RCC 7860 (cell line): Measurements from ENCODE around the gene HASPIN.

Experiments
- DNase-seq: peaks from one replicate; pipeline ENCODE4 v3.0.0-alpha.2; 2015; ENCODE audit warnings: low spot score
- FAIRE-seq: peaks from 2 replicates; lab custom pipeline; 2012; peaks lifted over from hg19 to GRCh38; lab: Jason Lieb, UNC

Gene HASPIN

GRCh38 chr17:3762922-3763776 is 39.4 kb downstream of the HASPIN start:
- DNase-seq (no peak), FAIRE-seq (no peak)

GRCh38 chr17:3763777-3764170 is 40.1 kb downstream of the HASPIN start:
- no peak for FAIRE-seq
- no peak for DNase-seq

GRCh38 chr17:3765981-3766380 is 42.3 kb downstream of the HASPIN start:
- DNase-seq (no peak), FAIRE-seq (no peak)

- DNase-seq = no peak
- FAIRE-seq = no peak
Observed at GRCh38 chr17:3766779-3767178, 43.1 kb downstream of the HASPIN start.

- no peak for DNase-seq
- no peak for FAIRE-seq
Observed at GRCh38 chr17:3768341-3768740, 44.6 kb downstream of the HASPIN start.

- no peak for FAIRE-seq
- no peak for DNase-seq
Observed at GRCh38 chr17:3768769-3769168, 45.1 kb downstream of the HASPIN start.

- DNase-seq (no peak), FAIRE-seq (no peak)
Observed at GRCh38 chr17:3770466-3770865, 46.8 kb downstream of the HASPIN start.

GRCh38 chr17:3771140-3771539 is 47.4 kb downstream of the HASPIN start:
- no peak for DNase-seq

GRCh38 chr17:3772764-3773163 is 49.1 kb downstream of the HASPIN start:
- DNase-seq (no peak), FAIRE-seq (no peak)

More at GRCh38 chr17:3771140-3771539, 47.4 kb downstream of the HASPIN start:
- no peak for FAIRE-seq

GRCh38 chr17:3773511-3773910 is 49.8 kb downstream of the HASPIN start:
- FAIRE-seq (peak; percentile 17), DNase-seq (peak; percentile 27)

- FAIRE-seq (no peak), DNase-seq (no peak)
Observed at GRCh38 chr17:3773966-3774365, 50.3 kb downstream of the HASPIN start.
